Omental fat pad (tissue), 4 donors: ENCODE results near the gene LYPD4. TPM values are rescaled to one million over a fixed set of nuclear protein-coding genes. Genes with fewer than 3 reads are reported as not detected.
A peak's percentile ranks its signal among the peaks of the same experiment; 100 is the strongest.

Experiments used
- ATAC-seq: fragments of 150-250 bp; one replicate; pipeline ENCODE4 v1.9.1; 2016; ENCODE audit warnings: mild to moderate bottlenecking, moderate library complexity; ENCODE audit not compliant: low FRiP score
- DNase-seq: peaks from one replicate; pipeline ENCODE4 v3.0.0-alpha.2; 2019; ENCODE audit warnings: low spot score
- CTCF ChIP-seq, 3 donors: fragments of 450-650 bp; IDR thresholded peaks; one replicate each; pipeline ENCODE4 v1.5.1; 2016 to 2017; ENCODE audit warnings: antibody characterized with exemption in 3 of 3, mild to moderate bottlenecking in 3 of 3, moderate library complexity in 2 of 3
- total RNA-seq, 4 donors: library from RNA; depleted of rRNA; stranded (reverse); fragments of >200 nt; gene quantifications; one replicate each; pipeline ENCODE4 v1.1.0, GENCODE V29; 2016

Gene LYPD4
- total RNA-seq, 4 donors from 2014 or later, result not detected

GRCh38 chr19:41801792-41802211 lies 42.7 kb downstream of the LYPD4 start:
- no peak for ATAC-seq
- TF ChIP-seq CTCF (IDR thresholded peaks at IDR 0.05), result no peak
- DNase-seq, result no peak

GRCh38 chr19:41801031-41801430 lies 43.5 kb downstream of the LYPD4 start:
- ATAC-seq (no peak), DNase-seq (no peak)
- no peak for TF ChIP-seq CTCF (IDR thresholded peaks at IDR 0.05)

- DNase-seq, result no peak
- no peak for TF ChIP-seq CTCF (IDR thresholded peaks at IDR 0.05)
- no peak for ATAC-seq
Measured at GRCh38 chr19:41799444-41800000, 45.0 kb downstream of the LYPD4 start.

GRCh38 chr19:41796901-41797300 lies 47.6 kb downstream of the LYPD4 start:
- ATAC-seq, result no peak
- DNase-seq, result no peak
- no peak for TF ChIP-seq CTCF (IDR thresholded peaks at IDR 0.05)

GRCh38 chr19:41796362-41796761 lies 48.1 kb downstream of the LYPD4 start, which contains the start of gene CEACAM3:
TSS of gene CEACAM3 (plus strand) at chr19:41796587. CDS start at chr19:41796678, 91 bp downstream.
- no peak for TF ChIP-seq CTCF (IDR thresholded peaks at IDR 0.05)
- ATAC-seq (no peak), DNase-seq (no peak)

- TF ChIP-seq CTCF (IDR thresholded peaks at IDR 0.05), result no peak
- peak; percentile 73 for ATAC-seq
- no peak for DNase-seq
Measured at GRCh38 chr19:41795031-41795461, 49.4 kb downstream of the LYPD4 start.

GRCh38 chr19:41793414-41793727 lies 51.1 kb downstream of the LYPD4 start:
- no peak for DNase-seq
- TF ChIP-seq CTCF (IDR thresholded peaks at IDR 0.05), result no peak
- no peak for ATAC-seq
